Prostate gland (tissue), 2 donors: ENCODE data around the gene INPP5F.

Source experiments
- POLR2A ChIP-seq: fragments of 450-650 bp; IDR thresholded peaks from one replicate; pipeline ENCODE4 v1.6.1; 2016; ENCODE audit warnings: antibody characterized with exemption, mild to moderate bottlenecking
- TF ChIP-seq, protein P1 (sequence below), 4 experiments: fragments of 200-600 bp in 2 of 4; fragments of 450-650 bp in 2 of 4; sonication (generic) in 2 of 4; IDR thresholded peaks; 1 replicate in 3 of 4; 2 replicates in 1 of 4; pipeline ENCODE4 v1.5.1; 2016 to 2019; ENCODE audit warnings: antibody characterized with exemption in 4 of 4, mild to moderate bottlenecking in 2 of 4, moderate library complexity in 2 of 4

DNA sequence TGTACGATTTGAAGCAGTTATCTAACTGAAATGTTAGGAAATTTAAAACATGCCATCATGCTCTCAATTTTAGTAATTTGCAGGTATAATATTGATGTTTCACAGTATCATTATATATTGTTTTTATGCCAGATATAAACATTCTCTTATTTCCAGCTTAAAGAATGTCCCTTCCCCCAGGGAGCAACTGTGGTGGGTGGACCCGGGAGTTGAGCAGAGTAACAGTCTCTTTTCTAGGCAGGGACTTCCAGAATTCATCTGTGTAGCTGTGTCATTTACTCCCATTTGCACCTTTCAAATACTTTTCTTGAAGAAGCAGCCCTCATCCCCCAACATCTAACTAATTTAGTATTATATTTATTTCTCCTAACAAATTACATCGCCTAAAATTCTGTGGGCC is 9.6 kb downstream of the INPP5F start:
- TF ChIP-seq, protein P1, sequence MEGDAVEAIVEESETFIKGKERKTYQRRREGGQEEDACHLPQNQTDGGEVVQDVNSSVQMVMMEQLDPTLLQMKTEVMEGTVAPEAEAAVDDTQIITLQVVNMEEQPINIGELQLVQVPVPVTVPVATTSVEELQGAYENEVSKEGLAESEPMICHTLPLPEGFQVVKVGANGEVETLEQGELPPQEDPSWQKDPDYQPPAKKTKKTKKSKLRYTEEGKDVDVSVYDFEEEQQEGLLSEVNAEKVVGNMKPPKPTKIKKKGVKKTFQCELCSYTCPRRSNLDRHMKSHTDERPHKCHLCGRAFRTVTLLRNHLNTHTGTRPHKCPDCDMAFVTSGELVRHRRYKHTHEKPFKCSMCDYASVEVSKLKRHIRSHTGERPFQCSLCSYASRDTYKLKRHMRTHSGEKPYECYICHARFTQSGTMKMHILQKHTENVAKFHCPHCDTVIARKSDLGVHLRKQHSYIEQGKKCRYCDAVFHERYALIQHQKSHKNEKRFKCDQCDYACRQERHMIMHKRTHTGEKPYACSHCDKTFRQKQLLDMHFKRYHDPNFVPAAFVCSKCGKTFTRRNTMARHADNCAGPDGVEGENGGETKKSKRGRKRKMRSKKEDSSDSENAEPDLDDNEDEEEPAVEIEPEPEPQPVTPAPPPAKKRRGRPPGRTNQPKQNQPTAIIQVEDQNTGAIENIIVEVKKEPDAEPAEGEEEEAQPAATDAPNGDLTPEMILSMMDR (IDR thresholded peaks at IDR 0.05): no peak
- no peak for TF ChIP-seq POLR2A
